Adrenal gland (tissue), 12 donors: ENCODE measurements around the gene SAA4. TPM values are rescaled to one million over a fixed set of nuclear protein-coding genes. Genes with fewer than 3 reads are reported as not detected.
"Not testable (repeated sequence)": the region's sequence is repeated elsewhere in the genome, so short reads cannot be mapped to it uniquely, and the experiment has no call there.

Experiments
- DNase-seq, 7 donors: peaks; one replicate each; pipeline ENCODE4 v3.0.0-alpha.2; 2019 to 2020
- H3K27ac ChIP-seq, 5 donors: fragments of 200-600 bp; sonication (generic) in 4 of 5; 1 replicate in 3 of 5; 2 replicates in 2 of 5; pipeline versions ENCODE4 v1.5.1 to v1.8.0; 2016 to 2020; ENCODE audit warnings: mild to moderate bottlenecking in 1 of 5
- H3K27me3 ChIP-seq: fragments of 200-600 bp; 2 replicates; pipeline ENCODE4 v1.8.0; 2021
- H3K36me3 ChIP-seq, 2 donors: fragments of 200-600 bp; replicated peaks in 1 of 2; 1 replicate in 1 of 2; 2 replicates in 1 of 2; pipeline versions ENCODE4 v1.5.1 to v1.8.0; 2018 to 2022
- H3K4me1 ChIP-seq, 2 donors: fragments of 200-600 bp; replicated peaks in 1 of 2; 1 replicate in 1 of 2; 2 replicates in 1 of 2; pipeline versions ENCODE4 v1.5.1 to v1.8.0; 2018 to 2021
- H3K4me3 ChIP-seq, 4 donors: fragments of 200-600 bp; sonication (generic) in 3 of 4; one replicate each; pipeline ENCODE4 v1.5.1; 2016 to 2018
- H3K9me3 ChIP-seq, 3 donors: fragments of 200-600 bp; sonication (generic) in 1 of 3; replicated peaks in 1 of 3; 1 replicate in 2 of 3; 2 replicates in 1 of 3; pipeline versions ENCODE4 v1.5.1 to v1.8.0; 2016 to 2021
- CTCF ChIP-seq, 6 experiments: fragments of 450-650 bp in 4 of 6; fragments of 200-600 bp in 2 of 6; sonication (generic) in 1 of 6; IDR thresholded peaks; 1 replicate in 5 of 6; 2 replicates in 1 of 6; pipeline versions ENCODE4 v1.5.1 to v1.8.0; 2016 to 2021; ENCODE audit warnings: antibody characterized with exemption in 6 of 6, mild to moderate bottlenecking in 2 of 6, moderate library complexity in 1 of 6
- POLR2A ChIP-seq, 2 donors: fragments of 450-650 bp; IDR thresholded peaks; one replicate each; pipeline ENCODE4 v1.6.1; 2017; ENCODE audit warnings: antibody characterized with exemption in 2 of 2, mild to moderate bottlenecking in 2 of 2, moderate library complexity in 1 of 2
- WGBS, 4 donors: extraction: QIAGEN DNeasy Blood & Tissue Kit in 2 of 4; methylation state at CpG; one replicate each; pipeline versions ENCODE4 v1.1.5 to v1.1.7; 2013 to 2017; 5-methylcytosine and 5-hydroxymethylcytosine counted together
- intact Hi-C, 2 donors: fragments of 100-400 bp; cut with DNase I; formaldehyde crosslinking; loops; one replicate each; pipeline versions ENCODE4 v1.14.1 to v1.15.0; 2022 to 2023
- polyA plus RNA-seq, 3 donors: library from polyadenylated mRNA; stranded (reverse); fragments of 200-250 nt in 2 of 3; fragments of 350-450 nt in 1 of 3; fragmentation: Illumina TruSeq in 1 of 3; extraction: RNeasy Lipid Tissue Mini Kit (QIAGEN cat#74804) in 1 of 3; gene quantifications; one replicate each; pipeline ENCODE4 v1.2.3, GENCODE V29; 2013 to 2014
- small RNA-seq, 2 donors: library from RNA; depleted of rRNA; stranded (forward); fragments of <200 nt; gene quantifications; one replicate each; pipeline ENCODE3, GENCODE V24; 2016
- total RNA-seq, 9 donors: library from RNA; depleted of rRNA in 4 of 9; stranded (reverse); fragments of >200 nt in 4 of 9; fragments of 120-200 nt in 1 of 9; fragmentation: NEBNext Ultra II Directional in 1 of 9; extraction: Animal tissue kit (Norgen Biotek cat#: 25700) in 1 of 9; gene quantifications; one replicate each; pipeline versions ENCODE4 v1.1.0 to v1.2.4, GENCODE V29; 2013 to 2023
- donor health status: healthy with polysubstance abuse.
- donor health status: Bipolar disorder and iron deficiency.
- donor health status: DM: yes; HTN: yes; CAD: no.
- donor health status: DM: no; HTN: no; CAD: no.
- donor health status: DM: no; HTN: no; CAD: no.
- donor health status: DM: yes; HTN: yes; CAD: no.

The SAA4 gene
- total and polyA plus RNA-seq, 12 donors: 0.32 to 4.2 (median 1.2) TPM; not detected in 4

- WGBS, 4 donors: 80 to 91% (median 86%) methylated on average over 3 of the region's 3 CpGs
Observed at GRCh38 chr11:18191376-18191775, 45.2 kb downstream of the SAA4 start.

GRCh38 chr11:18189476-18190245, 46.9 kb downstream of the SAA4 start:
- H3K36me3 ChIP-seq, H3K9me3 ChIP-seq, H3K4me1 ChIP-seq, H3K27me3 ChIP-seq, intact Hi-C loops, H3K27ac ChIP-seq, H3K4me3 ChIP-seq, DNase-seq: not testable (repeated sequence)
- WGBS, 4 donors: 84 to 89% (median 88%) methylated on average over 34 of the region's 34 CpGs

More at GRCh38 chr11:18191376-18191775, 45.2 kb downstream of the SAA4 start:
- Histone ChIP-seq H3K4me3 (no peak overlapping the region), H3K36me3 (no peaks in the 10 kb centered on the region), H3K4me1 (no peaks in the 10 kb centered on the region), H3K9me3 (no peaks in the 10 kb centered on the region), H3K27me3 (peaks cover 5% of the 10 kb centered on the region), H3K27ac (no peak overlapping the region)
- intact Hi-C loops: no loop called here
- no peak for DNase-seq
- TF ChIP-seq POLR2A (IDR thresholded peaks at IDR 0.05) (no peak), CTCF (IDR thresholded peaks at IDR 0.05) (no peak)

- no peak overlapping the region for H3K27ac ChIP-seq
- H3K4me1 ChIP-seq: no peaks in the 10 kb centered on the region
- WGBS, 4 donors: 87 to 91% (median 90%) methylated on average over 24 of the region's 24 CpGs
- H3K9me3 ChIP-seq: no peaks in the 10 kb centered on the region
- peaks cover 8% of the 10 kb centered on the region for H3K27me3 ChIP-seq
- no peak overlapping the region for H3K4me3 ChIP-seq
- TF ChIP-seq CTCF (IDR thresholded peaks at IDR 0.05) (no peak), POLR2A (IDR thresholded peaks at IDR 0.05) (no peak)
- intact Hi-C loops: no loop called here
- no peaks in the 10 kb centered on the region for H3K36me3 ChIP-seq
- no peak for DNase-seq
Observed at GRCh38 chr11:18188796-18189195, 47.8 kb downstream of the SAA4 start.

Small RNAs within 50 kb of the gene (small RNA-seq; reads per million reads assigned to genes)
- gene RNA5SP333: 0 reads per million in 2 donors
- 0 reads per million in 2 donors for gene RNA5SP334

Other genes starting within 250 kb of the SAA4 start
- gene SERGEF, start 223.8 kb downstream of the SAA4 start, total RNA-seq: 10 to 100 TPM; 31.2 to 46.4 (median 38.0) TPM
- 100 to 1,000 TPM in 2 of 3 donors, 10 to 100 TPM in 1; 21.7 to 216 (median 133) TPM for gene SERGEF, start 223.8 kb downstream of the SAA4 start, polyA plus RNA-seq
- gene TPH1, start 190.5 kb downstream of the SAA4 start, total RNA-seq: under 1 TPM in 6 of 9 donors, not detected in 3; 0.11 to 0.39 (median 0.19) TPM
- under 1 TPM; 0.11 to 0.20 (median 0.16) TPM for gene TPH1, start 190.5 kb downstream of the SAA4 start, polyA plus RNA-seq
- gene SAAL1, start 130.7 kb downstream of the SAA4 start, total RNA-seq: 10 to 100 TPM in 5 of 9 donors, 1 to 10 TPM in 4; 3.7 to 13.2 (median 10.3) TPM
- 10 to 100 TPM; 11.4 to 15.9 (median 15.7) TPM for gene SAAL1, start 130.7 kb downstream of the SAA4 start, polyA plus RNA-seq
- not detected for gene MRGPRX3, start 104.2 kb downstream of the SAA4 start, total RNA-seq
- not detected for gene MRGPRX3, start 104.2 kb downstream of the SAA4 start, polyA plus RNA-seq
- not detected for gene MRGPRX4, start 64.0 kb downstream of the SAA4 start, total RNA-seq
- gene MRGPRX4, start 64.0 kb downstream of the SAA4 start, polyA plus RNA-seq: not detected
- 10 to 100 TPM in 1 of 9 donors, 1 to 10 TPM in 7, under 1 TPM in 1; 0.28 to 12.5 (median 5.1) TPM for gene SAA2, start 11.9 kb upstream of the SAA4 start, total RNA-seq
- gene SAA2, start 11.9 kb upstream of the SAA4 start, polyA plus RNA-seq: 10 to 100 TPM in 2 of 3 donors, 1 to 10 TPM in 1; 9.2 to 90.3 (median 11.2) TPM
- 10 to 100 TPM in 5 of 9 donors, 1 to 10 TPM in 3, not detected in 1; 1.8 to 38.1 (median 15.2) TPM for gene SAA1, start 29.5 kb upstream of the SAA4 start, total RNA-seq
- 1,000 to 10,000 TPM in 1 of 3 donors, 10 to 100 TPM in 2; 20.0 to 1,277 (median 91.0) TPM for gene SAA1, start 29.5 kb upstream of the SAA4 start, polyA plus RNA-seq
- gene HPS5, start 85.3 kb upstream of the SAA4 start, total RNA-seq: 10 to 100 TPM; 12.1 to 49.3 (median 24.0) TPM
- 10 to 100 TPM; 10.5 to 20.2 (median 11.3) TPM for gene HPS5, start 85.3 kb upstream of the SAA4 start, polyA plus RNA-seq
- 10 to 100 TPM; 34.5 to 86.4 (median 45.8) TPM for gene GTF2H1, start 85.8 kb upstream of the SAA4 start, total RNA-seq
- gene GTF2H1, start 85.8 kb upstream of the SAA4 start, polyA plus RNA-seq: 10 to 100 TPM; 18.0 to 49.8 (median 24.7) TPM
- gene LDHA, start 157.8 kb upstream of the SAA4 start, total RNA-seq: 100 to 1,000 TPM; 329 to 737 (median 474) TPM
- 1,000 to 10,000 TPM in 1 of 3 donors, 100 to 1,000 TPM in 2; 130 to 2,236 (median 296) TPM for gene LDHA, start 157.8 kb upstream of the SAA4 start, polyA plus RNA-seq
- gene LDHC, start 175.5 kb upstream of the SAA4 start, total RNA-seq: 1 to 10 TPM in 3 of 9 donors, not detected in 6; 1.0 to 2.3 (median 1.5) TPM
- under 1 TPM; 0.18 to 0.88 (median 0.80) TPM for gene LDHC, start 175.5 kb upstream of the SAA4 start, polyA plus RNA-seq
- 1 to 10 TPM in 1 of 9 donors, not detected in 8; 1.4 TPM for gene LDHAL6A, start 219.1 kb upstream of the SAA4 start, total RNA-seq
- under 1 TPM in 2 of 3 donors, not detected in 1; 0.08 to 0.13 TPM for gene LDHAL6A, start 219.1 kb upstream of the SAA4 start, polyA plus RNA-seq